Neuronal stem cell (in vitro differentiated cells): Measurements from ENCODE around the gene ADAMTS18.

Experiments
- DNase-seq: peaks from one replicate; pipeline ENCODE4 v3.0.0-alpha.2; 2013; ENCODE audit warnings: low spot score
- H2AFZ ChIP-seq: one replicate; pipeline ENCODE4 v1.6.1; 2013; ENCODE audit warnings: mild to moderate bottlenecking, low read length, inconsistent platforms
- H2AK5ac ChIP-seq: 2 replicates; pipeline ENCODE4 v1.6.1; 2013; ENCODE audit warnings: low read depth, mild to moderate bottlenecking, inconsistent platforms, low read length, moderate library complexity, mixed read lengths
- H2BK120ac ChIP-seq: 2 replicates; pipeline ENCODE4 v1.6.1; 2013; ENCODE audit warnings: low read depth, mild to moderate bottlenecking, inconsistent platforms, low read length, moderate library complexity, mixed read lengths
- H2BK12ac ChIP-seq: one replicate; pipeline ENCODE4 v1.6.1; 2013; ENCODE audit warnings: low read length, inconsistent platforms
- H2BK15ac ChIP-seq: 2 replicates; pipeline ENCODE4 v1.6.1; 2013; ENCODE audit warnings: mild to moderate bottlenecking, low read length, inconsistent platforms, mixed read lengths
- H2BK5ac ChIP-seq: one replicate; pipeline ENCODE4 v1.6.1; 2013; ENCODE audit warnings: inconsistent platforms, mild to moderate bottlenecking, low read length, moderate library complexity
- H3K14ac ChIP-seq: one replicate; pipeline ENCODE4 v1.6.1; 2013; ENCODE audit warnings: low read length, inconsistent platforms
- H3K18ac ChIP-seq: 2 replicates; pipeline ENCODE4 v1.6.1; 2013; ENCODE audit warnings: low read length, inconsistent platforms
- H3K23ac ChIP-seq: 2 replicates; pipeline ENCODE4 v1.6.1; 2013; ENCODE audit warnings: low read depth, mild to moderate bottlenecking, mixed read lengths, low read length, inconsistent platforms; ENCODE audit not compliant: poor library complexity
- H3K27ac ChIP-seq: replicated peaks from 3 replicates; pipeline ENCODE4 v1.5.1; 2013; ENCODE audit warnings: low read length, inconsistent platforms
- H3K27me3 ChIP-seq, 3 experiments: 2 replicates each; pipeline ENCODE4 v1.6.1; 2013; ENCODE audit warnings: low read length in 3 of 3, mild to moderate bottlenecking in 2 of 3, inconsistent platforms in 1 of 3, low read depth in 1 of 3, mixed read lengths in 1 of 3, moderate library complexity in 1 of 3; ENCODE audit not compliant: control insufficient read depth in 3 of 3, insufficient read depth in 3 of 3
- H3K36me3 ChIP-seq, 2 donors: replicated peaks in 1 of 2; 2 replicates each; pipeline ENCODE4 v1.6.1; 2013; ENCODE audit warnings: low read length in 2 of 2; ENCODE audit not compliant: control insufficient read depth in 2 of 2, insufficient read depth in 2 of 2
- H3K4ac ChIP-seq: 2 replicates; pipeline ENCODE4 v1.6.1; 2013; ENCODE audit warnings: inconsistent platforms, mild to moderate bottlenecking, low read length, moderate library complexity
- H3K4me1 ChIP-seq, 2 donors: 1 replicate in 1 of 2; 2 replicates in 1 of 2; pipeline ENCODE4 v1.6.1; 2013; ENCODE audit warnings: low read length in 2 of 2, low read depth in 1 of 2; ENCODE audit not compliant: control insufficient read depth in 2 of 2, insufficient read depth in 1 of 2
- H3K4me2 ChIP-seq: one replicate; pipeline ENCODE4 v1.6.1; 2013; ENCODE audit warnings: mild to moderate bottlenecking, low read length, inconsistent platforms; ENCODE audit not compliant: insufficient read depth, poor library complexity, severe bottlenecking
- H3K4me3 ChIP-seq, 2 donors: 2 replicates each; pipeline ENCODE4 v1.5.1; 2013; ENCODE audit warnings: low read length in 2 of 2, mild to moderate bottlenecking in 2 of 2, inconsistent platforms in 1 of 2, moderate library complexity in 1 of 2
- H3K79me1 ChIP-seq: one replicate; pipeline ENCODE4 v1.6.1; 2013; ENCODE audit warnings: low read depth, mild to moderate bottlenecking, inconsistent platforms, low read length, moderate library complexity
- H3K9ac ChIP-seq: one replicate; pipeline ENCODE4 v1.6.1; 2013; ENCODE audit warnings: mild to moderate bottlenecking, low read depth, low read length, inconsistent platforms; ENCODE audit not compliant: poor library complexity
- H3K9me3 ChIP-seq, 2 donors: replicated peaks in 1 of 2; 2 replicates each; pipeline versions ENCODE3 to v1.6.1; 2013; ENCODE audit warnings: low read length in 2 of 2, mild to moderate bottlenecking in 2 of 2, inconsistent platforms in 1 of 2, low read depth in 1 of 2, mixed read lengths in 1 of 2, moderate library complexity in 1 of 2; ENCODE audit not compliant: control insufficient read depth in 2 of 2, insufficient read depth in 1 of 2
- H4K8ac ChIP-seq: one replicate; pipeline ENCODE4 v1.6.1; 2013; ENCODE audit warnings: low read depth, mild to moderate bottlenecking, inconsistent platforms, low read length, moderate library complexity
- H4K91ac ChIP-seq: one replicate; pipeline ENCODE4 v1.6.1; 2013; ENCODE audit warnings: low read length, low read depth, mild to moderate bottlenecking, inconsistent platforms; ENCODE audit not compliant: poor library complexity
- WGBS, 2 donors: extraction: QIAGEN DNeasy Blood & Tissue Kit; methylation state at CpG; one replicate each; pipeline ENCODE4 v1.1.7; 2013; ENCODE audit warnings: missing lambda C conversion rate in 2 of 2, mixed read lengths in 1 of 2; ENCODE audit not compliant: insufficient read length in 2 of 2, insufficient replicate concordance in 1 of 2; ENCODE audit errors: extremely low coverage in 2 of 2; 5-methylcytosine and 5-hydroxymethylcytosine counted together

ADAMTS18 gene

DNA sequence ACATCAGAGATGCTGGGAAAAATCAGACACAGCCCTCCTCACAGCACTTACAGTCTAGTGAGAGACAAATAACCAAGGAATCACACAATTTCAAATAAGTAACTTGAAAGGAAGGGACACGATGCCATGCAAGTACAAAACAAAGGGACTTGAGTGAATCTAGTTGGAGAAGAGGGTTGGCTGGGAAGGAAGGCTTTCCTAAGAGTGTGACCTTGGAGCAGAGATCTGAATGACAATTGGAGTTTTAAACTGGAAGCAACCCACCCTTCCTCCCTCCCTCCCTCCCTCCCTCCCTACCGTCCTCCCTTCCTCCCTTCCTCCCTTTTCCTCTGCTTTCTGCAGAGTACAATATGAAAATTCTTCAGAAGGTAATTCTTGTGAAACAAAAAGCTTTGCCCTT is 31.1 kb downstream of the ADAMTS18 start:
- H3K23ac ChIP-seq: no peak overlapping the region
- no peak overlapping the region for H3K9ac ChIP-seq
- DNase-seq: no peak
- no peak overlapping the region for H3K4me3 ChIP-seq
- H3K9me3 ChIP-seq: no peaks in the 10 kb centered on the region
- no peaks in the 10 kb centered on the region for H3K27me3 ChIP-seq
- H2AK5ac ChIP-seq: no peak overlapping the region
- no peaks in the 10 kb centered on the region for H3K79me1 ChIP-seq
- no peaks in the 10 kb centered on the region for H3K36me3 ChIP-seq
- peaks cover 0 to 8% of the 10 kb centered on the region in 2 donors for H3K4me1 ChIP-seq
- H3K18ac ChIP-seq: no peak overlapping the region
- H4K8ac ChIP-seq: no peak overlapping the region
- no CpG with 5 or more reads among the region's 2 CpGs for WGBS, 2 donors
- H2BK120ac ChIP-seq: no peak overlapping the region
- H2BK12ac ChIP-seq: no peak overlapping the region
- H3K4me2 ChIP-seq: no peak overlapping the region
- H2BK5ac ChIP-seq: no peak overlapping the region
- H3K14ac ChIP-seq: no peak overlapping the region
- H4K91ac ChIP-seq: no peak overlapping the region
- H3K27ac ChIP-seq: no peak overlapping the region
- H2AFZ ChIP-seq: no peak overlapping the region
- H2BK15ac ChIP-seq: no peak overlapping the region
- H3K4ac ChIP-seq: no peak overlapping the region

- H2BK12ac ChIP-seq: no peak overlapping the region
- no peaks in the 10 kb centered on the region for H3K27me3 ChIP-seq
- no CpG with 5 or more reads among the region's 2 CpGs for WGBS, 2 donors
- no peak overlapping the region for H2BK15ac ChIP-seq
- H3K4me3 ChIP-seq: no peak overlapping the region
- DNase-seq: no peak
- H3K9ac ChIP-seq: no peak overlapping the region
- H2BK5ac ChIP-seq: no peak overlapping the region
- H2AFZ ChIP-seq: no peak overlapping the region
- no peak overlapping the region for H4K8ac ChIP-seq
- H3K4ac ChIP-seq: no peak overlapping the region
- no peak overlapping the region for H3K23ac ChIP-seq
- H2AK5ac ChIP-seq: no peak overlapping the region
- H4K91ac ChIP-seq: no peak overlapping the region
- no peak overlapping the region for H3K4me2 ChIP-seq
- H3K9me3 ChIP-seq: no peaks in the 10 kb centered on the region
- H3K18ac ChIP-seq: no peak overlapping the region
- H3K4me1 ChIP-seq: peaks cover 0 to 8% of the 10 kb centered on the region in 2 donors
- H3K14ac ChIP-seq: no peak overlapping the region
- no peak overlapping the region for H2BK120ac ChIP-seq
- no peak overlapping the region for H3K27ac ChIP-seq
- no peaks in the 10 kb centered on the region for H3K79me1 ChIP-seq
- H3K36me3 ChIP-seq: no peaks in the 10 kb centered on the region
Observed at GRCh38 chr16:77402672-77403071, 32.2 kb downstream of the ADAMTS18 start.

DNA sequence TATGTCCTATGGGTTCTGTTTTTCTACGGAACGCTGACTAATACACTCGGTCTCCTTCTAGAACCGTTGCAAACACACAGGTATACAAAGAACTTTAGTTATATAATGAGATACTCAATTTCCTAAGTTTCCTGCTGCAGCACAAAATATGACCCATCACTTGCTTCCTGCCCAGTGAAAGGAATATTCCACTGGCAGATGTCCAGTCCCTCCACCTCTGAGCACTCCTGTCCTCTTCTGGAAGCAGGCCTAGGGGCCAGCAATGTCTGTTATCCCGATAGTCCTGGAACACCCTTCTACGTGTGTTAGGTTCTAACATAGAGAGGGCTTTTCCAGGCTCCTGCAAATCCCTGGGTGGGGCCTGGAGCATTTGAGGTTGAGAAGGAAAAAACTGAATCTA is 32.7 kb downstream of the ADAMTS18 start:
- H3K18ac ChIP-seq: no peak overlapping the region
- no CpG with 5 or more reads among the region's 6 CpGs for WGBS, 2 donors
- H3K4me2 ChIP-seq: no peak overlapping the region
- H3K4me3 ChIP-seq: no peak overlapping the region
- no peak overlapping the region for H3K23ac ChIP-seq
- no peaks in the 10 kb centered on the region for H3K36me3 ChIP-seq
- H3K27ac ChIP-seq: no peak overlapping the region
- H4K91ac ChIP-seq: no peak overlapping the region
- H4K8ac ChIP-seq: no peak overlapping the region
- no peaks in the 10 kb centered on the region for H3K79me1 ChIP-seq
- H2BK12ac ChIP-seq: no peak overlapping the region
- H2AK5ac ChIP-seq: no peak overlapping the region
- H3K27me3 ChIP-seq: no peaks in the 10 kb centered on the region
- no peak overlapping the region for H2AFZ ChIP-seq
- H2BK120ac ChIP-seq: no peak overlapping the region
- no peak overlapping the region for H3K14ac ChIP-seq
- no peak for DNase-seq
- H3K9me3 ChIP-seq: no peaks in the 10 kb centered on the region
- no peak overlapping the region for H3K4ac ChIP-seq
- peaks cover 0 to 8% of the 10 kb centered on the region in 2 donors for H3K4me1 ChIP-seq
- H2BK5ac ChIP-seq: no peak overlapping the region
- no peak overlapping the region for H3K9ac ChIP-seq
- H2BK15ac ChIP-seq: no peak overlapping the region

GRCh38 chr16:77399546-77399945 is 35.3 kb downstream of the ADAMTS18 start:
- Histone ChIP-seq H2AK5ac (no peak overlapping the region), H3K79me1 (no peaks in the 10 kb centered on the region), H3K18ac (no peak overlapping the region), H3K27ac (no peak overlapping the region), H3K9ac (no peak overlapping the region), H2BK120ac (no peak overlapping the region), H2BK15ac (no peak overlapping the region), H3K4me1 (peaks cover 0 to 1% of the 10 kb centered on the region in 2 donors), H3K27me3 (no peaks in the 10 kb centered on the region), H3K9me3 (no peaks in the 10 kb centered on the region), H3K4ac (no peak overlapping the region), H2BK5ac (no peak overlapping the region), H3K14ac (no peak overlapping the region), H4K91ac (no peak overlapping the region), H3K23ac (no peak overlapping the region), H4K8ac (no peak overlapping the region), H3K4me3 (no peak overlapping the region), H3K4me2 (no peak overlapping the region), H2AFZ (no peak overlapping the region), H2BK12ac (no peak overlapping the region), H3K36me3 (no peaks in the 10 kb centered on the region)
- no peak for DNase-seq
- WGBS, 2 donors: no CpG with 5 or more reads among the region's 2 CpGs
